ENCODE results near the gene LGALS7B. TPM values are rescaled to one million over a fixed set of nuclear protein-coding genes. Genes with fewer than 3 reads are reported as not detected.
"Not testable (repeated sequence)": the region's sequence is repeated elsewhere in the genome, so short reads cannot be mapped to it uniquely, and the experiment has no call there.

LGALS7B gene
- polyA plus RNA-seq, 1 donor from 2014 or later = not detected

DNA sequence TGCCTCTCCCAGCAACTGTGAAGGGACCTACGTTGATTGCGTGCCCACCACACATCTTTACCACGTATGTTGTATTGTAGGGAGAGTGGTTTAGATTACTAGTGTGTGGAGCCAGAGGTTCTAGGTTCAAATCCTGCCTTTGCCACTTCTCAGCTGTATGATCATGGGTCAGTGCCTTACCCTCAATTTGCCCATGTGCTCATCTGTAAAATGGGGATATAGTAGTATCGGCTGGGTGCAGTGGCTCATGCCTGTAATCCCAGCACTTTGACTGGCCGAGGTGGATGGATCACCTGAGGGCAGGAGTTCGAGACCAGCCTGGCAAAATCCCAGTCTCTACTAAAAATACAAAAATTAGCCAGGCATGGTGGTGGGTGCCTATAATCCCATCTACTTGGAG is 24.3 kb downstream of the LGALS7B start:
- Histone ChIP-seq H3F3A (ENCODE audit: insufficient read depth, low read length, poor library complexity, severe bottlenecking) (no peaks in the 10 kb centered on the region), H4K20me1 (ENCODE audit: insufficient read depth) (no peaks in the 10 kb centered on the region), H3K79me2 (replicated peaks; ENCODE audit: insufficient read depth, low read length) (no peaks in the 10 kb centered on the region), H2AFZ (ENCODE audit: low read depth, low read length) (no peak overlapping the region), H3K9me3 (ENCODE audit: low read length) (no peaks in the 10 kb centered on the region), H3K4me3 (ENCODE audit: low read length) (no peak overlapping the region), H3K27me3 (ENCODE audit: insufficient read depth, low read depth, low read length) (no peaks in the 10 kb centered on the region), H3K36me3 (ENCODE audit: insufficient read depth, low read length) (no peaks in the 10 kb centered on the region), H3K27ac (ENCODE audit: low read length) (no peak overlapping the region), H3K9me2 (ENCODE audit: insufficient read depth, low read length) (no peaks in the 10 kb centered on the region), H3K4me2 (ENCODE audit: low read length) (no peak overlapping the region), H3K9ac (ENCODE audit: low read length) (no peak overlapping the region)
- TF ChIP-seq EP300 (conservative IDR thresholded peaks at IDR 0.05; ENCODE audit: poor library complexity, severe bottlenecking) (no peak), POLR2AphosphoS5 (IDR thresholded peaks at IDR 0.05) (no peak), MXI1 (conservative IDR thresholded peaks at IDR 0.05; ENCODE audit: poor library complexity, severe bottlenecking) (no peak), TAF1 (IDR thresholded peaks at IDR 0.05; ENCODE audit: low read depth) (no peak), REST (IDR thresholded peaks at IDR 0.05; ENCODE audit: borderline replicate concordance) (no peak), EZH2 (IDR thresholded peaks at IDR 0.05; ENCODE audit: borderline replicate concordance, insufficient read depth, low read length, poor library complexity, severe bottlenecking) (no peak), RAD21 (conservative IDR thresholded peaks at IDR 0.05) (no peak), SMC3 (conservative IDR thresholded peaks at IDR 0.05; ENCODE audit: poor library complexity) (no peak)
- TF ChIP-seq, protein P1, sequence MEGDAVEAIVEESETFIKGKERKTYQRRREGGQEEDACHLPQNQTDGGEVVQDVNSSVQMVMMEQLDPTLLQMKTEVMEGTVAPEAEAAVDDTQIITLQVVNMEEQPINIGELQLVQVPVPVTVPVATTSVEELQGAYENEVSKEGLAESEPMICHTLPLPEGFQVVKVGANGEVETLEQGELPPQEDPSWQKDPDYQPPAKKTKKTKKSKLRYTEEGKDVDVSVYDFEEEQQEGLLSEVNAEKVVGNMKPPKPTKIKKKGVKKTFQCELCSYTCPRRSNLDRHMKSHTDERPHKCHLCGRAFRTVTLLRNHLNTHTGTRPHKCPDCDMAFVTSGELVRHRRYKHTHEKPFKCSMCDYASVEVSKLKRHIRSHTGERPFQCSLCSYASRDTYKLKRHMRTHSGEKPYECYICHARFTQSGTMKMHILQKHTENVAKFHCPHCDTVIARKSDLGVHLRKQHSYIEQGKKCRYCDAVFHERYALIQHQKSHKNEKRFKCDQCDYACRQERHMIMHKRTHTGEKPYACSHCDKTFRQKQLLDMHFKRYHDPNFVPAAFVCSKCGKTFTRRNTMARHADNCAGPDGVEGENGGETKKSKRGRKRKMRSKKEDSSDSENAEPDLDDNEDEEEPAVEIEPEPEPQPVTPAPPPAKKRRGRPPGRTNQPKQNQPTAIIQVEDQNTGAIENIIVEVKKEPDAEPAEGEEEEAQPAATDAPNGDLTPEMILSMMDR (IDR thresholded peaks at IDR 0.05; ENCODE audit: poor library complexity, severe bottlenecking) = no peak

DNA sequence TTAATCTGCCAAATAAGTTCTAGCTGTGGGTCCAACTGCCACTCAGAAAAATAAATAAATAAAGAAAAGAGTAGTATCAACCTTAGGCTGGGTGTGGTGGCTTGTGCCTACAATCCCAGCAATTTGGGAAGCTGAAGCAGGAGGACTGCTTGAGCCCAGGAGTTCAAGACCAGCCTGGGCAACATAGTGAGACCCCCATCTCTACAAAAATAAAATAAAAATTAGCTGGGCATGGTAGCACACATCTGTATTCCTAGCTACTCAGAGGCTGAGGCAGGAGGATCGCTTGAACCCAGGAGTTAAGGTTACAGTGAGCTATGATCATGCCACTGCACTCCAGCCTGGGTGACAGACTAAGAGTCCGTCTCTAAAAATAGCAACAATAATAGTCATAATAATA is 24.9 kb downstream of the LGALS7B start:
- not testable (repeated sequence) for H2AFZ ChIP-seq (ENCODE audit: low read depth, low read length); H3K36me3 ChIP-seq (ENCODE audit: insufficient read depth, low read length); H3K9me3 ChIP-seq (ENCODE audit: low read length); H3K4me2 ChIP-seq (ENCODE audit: low read length); H3K27me3 ChIP-seq (ENCODE audit: insufficient read depth, low read depth, low read length); H3K79me2 ChIP-seq (replicated peaks; ENCODE audit: insufficient read depth, low read length); H3F3A ChIP-seq (ENCODE audit: insufficient read depth, low read length, poor library complexity, severe bottlenecking); H3K9ac ChIP-seq (ENCODE audit: low read length); H3K4me3 ChIP-seq (ENCODE audit: low read length); H3K9me2 ChIP-seq (ENCODE audit: insufficient read depth, low read length); H4K20me1 ChIP-seq (ENCODE audit: insufficient read depth); H3K27ac ChIP-seq (ENCODE audit: low read length)
